Stomach (tissue), 9 donors: ENCODE data around the gene CTSC. TPM values are rescaled to one million over a fixed set of nuclear protein-coding genes. Genes with fewer than 3 reads are reported as not detected.
"Not testable (repeated sequence)": the region's sequence is repeated elsewhere in the genome, so short reads cannot be mapped to it uniquely, and the experiment has no call there.

Experiments used
- DNase-seq, 2 donors: peaks; one replicate each; pipeline versions ENCODE4 v3.0.0 to v3.0.0-alpha.2; 2013 to 2019
- H3K27ac ChIP-seq, 5 donors: fragments of 200-600 bp in 4 of 5; sonication (generic) in 4 of 5; one replicate each; pipeline ENCODE4 v1.5.1; 2013 to 2019; ENCODE audit warnings: mild to moderate bottlenecking in 1 of 5, moderate library complexity in 1 of 5
- H3K27me3 ChIP-seq, 3 donors: fragments of 200-600 bp; sonication (generic); one replicate each; pipeline ENCODE4 v1.5.1; 2017 to 2019; ENCODE audit warnings: mixed run types in 1 of 3
- H3K36me3 ChIP-seq, 4 donors: fragments of 200-600 bp; sonication (generic); 1 replicate in 3 of 4; 2 replicates in 1 of 4; pipeline ENCODE4 v1.5.1; 2016 to 2019
- H3K4me1 ChIP-seq, 4 donors: fragments of 200-600 bp; sonication (generic); one replicate each; pipeline ENCODE4 v1.5.1; 2016 to 2019
- H3K4me3 ChIP-seq, 4 donors: fragments of 200-600 bp; sonication (generic) in 3 of 4; one replicate each; pipeline ENCODE4 v1.5.1; 2016 to 2019; ENCODE audit warnings: mild to moderate bottlenecking in 1 of 4
- H3K9me3 ChIP-seq, 4 donors: fragments of 200-600 bp; sonication (generic); one replicate each; pipeline ENCODE4 v1.5.1; 2016 to 2019
- CTCF ChIP-seq, 7 experiments: fragments of 450-650 bp in 4 of 7; fragments of 200-600 bp in 3 of 7; sonication (generic) in 3 of 7; IDR thresholded peaks; one replicate each; pipeline ENCODE4 v1.5.1; 2016 to 2019; ENCODE audit warnings: antibody characterized with exemption in 7 of 7, control low read depth in 2 of 7, mild to moderate bottlenecking in 1 of 7
- EP300 ChIP-seq: sonication (generic); formaldehyde crosslinking; IDR thresholded peaks from one replicate; pipeline ENCODE4 v1.6.1; 2017; ENCODE audit warnings: antibody characterized with exemption
- POLR2A ChIP-seq, 4 donors: fragments of 450-650 bp; IDR thresholded peaks; one replicate each; pipeline ENCODE4 v1.6.1; 2016; ENCODE audit warnings: antibody characterized with exemption in 4 of 4, control low read depth in 2 of 4, mild to moderate bottlenecking in 1 of 4, moderate library complexity in 1 of 4
- POLR2AphosphoS5 ChIP-seq, 3 donors: sonication (generic); formaldehyde crosslinking; IDR thresholded peaks; one replicate each; pipeline ENCODE4 v1.6.1; 2016; ENCODE audit warnings: antibody characterized with exemption in 3 of 3
- WGBS, 5 donors: extraction: QIAGEN DNeasy Blood & Tissue Kit in 3 of 5; methylation state at CpG; one replicate each; pipeline versions ENCODE4 v1.1.5 to v1.1.7; 2013 to 2018; 5-methylcytosine and 5-hydroxymethylcytosine counted together
- intact Hi-C: fragments of 100-400 bp; cut with DNase I; formaldehyde crosslinking; loops from one replicate; pipeline ENCODE4 v1.15.1; 2023; ENCODE audit warnings: low total_unique reads
- polyA plus RNA-seq, 3 donors: library from polyadenylated mRNA; stranded (reverse); fragments of 200-250 nt; gene quantifications; one replicate each; pipeline ENCODE4 v1.2.3, GENCODE V29; 2013
- total RNA-seq, 5 donors: library from RNA; depleted of rRNA; stranded (reverse); fragments of >200 nt; gene quantifications; one replicate each; pipeline versions ENCODE4 v1.1.0 to v1.2.3, GENCODE V29; 2014 to 2016
- donor health status: healthy with polysubstance abuse.
- donor health status: Bipolar disorder and iron deficiency.
- donor health status: healthy.

Gene CTSC
- total and polyA plus RNA-seq, 8 donors, result 6.2 to 127 (median 36.3) TPM

DNA sequence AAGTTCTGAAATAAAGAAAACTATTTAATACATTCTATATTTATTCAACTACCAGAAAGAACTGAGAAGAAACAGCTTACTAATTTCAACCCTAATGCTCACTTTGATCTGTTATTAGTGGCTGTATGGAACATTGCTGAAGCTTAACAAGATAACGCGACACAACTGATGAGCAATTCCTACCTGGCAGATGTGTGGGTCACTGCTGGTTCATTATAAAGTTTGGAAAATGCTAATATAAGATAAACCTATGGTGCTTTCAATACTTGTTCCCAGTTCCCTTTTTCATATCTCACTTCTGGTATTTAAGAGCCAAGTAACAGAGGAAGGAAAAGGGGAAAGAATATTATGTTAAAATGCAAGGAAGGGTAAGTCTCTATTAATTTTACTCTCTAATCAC lies 10.5 kb downstream of the CTSC start:
- Histone ChIP-seq H3K36me3 (peaks cover 0 to 28% (median 21%) of the 10 kb centered on the region in 4 donors), H3K4me1 (peaks cover 0 to 26% (median 3%) of the 10 kb centered on the region in 4 donors), H3K27ac (no peak overlapping the region), H3K4me3 (no peak overlapping the region), H3K27me3 (no peaks in the 10 kb centered on the region), H3K9me3 (no peaks in the 10 kb centered on the region)
- TF ChIP-seq EP300 (no peak), POLR2A (IDR thresholded peaks at IDR 0.05) (no peak), POLR2AphosphoS5 (IDR thresholded peaks at IDR 0.05) (no peak), CTCF (IDR thresholded peaks at IDR 0.05) (no peak)
- intact Hi-C loops, result no loop called here
- no peak for DNase-seq
- WGBS, 5 donors, result 75 to 95% (median 82%) methylated on average over 2 of the region's 2 CpGs

- intact Hi-C loops, result no loop called here
- Histone ChIP-seq H3K4me3 (no peak overlapping the region), H3K9me3 (no peaks in the 10 kb centered on the region), H3K4me1 (peaks cover 0 to 26% (median 3%) of the 10 kb centered on the region in 4 donors), H3K36me3 (peaks cover 0 to 20% (median 13%) of the 10 kb centered on the region in 4 donors), H3K27ac (no peak overlapping the region), H3K27me3 (no peaks in the 10 kb centered on the region)
- TF ChIP-seq POLR2A (IDR thresholded peaks at IDR 0.05) (no peak), CTCF (IDR thresholded peaks at IDR 0.05) (no peak), POLR2AphosphoS5 (IDR thresholded peaks at IDR 0.05) (no peak), EP300 (no peak)
- 68 to 72% (median 71%) methylated on average over 3 of the region's 3 CpGs for WGBS, 5 donors
- DNase-seq, result no peak
These were observed 11.4 kb downstream of the CTSC start for GRCh38 chr11:88326099-88326498.

DNA sequence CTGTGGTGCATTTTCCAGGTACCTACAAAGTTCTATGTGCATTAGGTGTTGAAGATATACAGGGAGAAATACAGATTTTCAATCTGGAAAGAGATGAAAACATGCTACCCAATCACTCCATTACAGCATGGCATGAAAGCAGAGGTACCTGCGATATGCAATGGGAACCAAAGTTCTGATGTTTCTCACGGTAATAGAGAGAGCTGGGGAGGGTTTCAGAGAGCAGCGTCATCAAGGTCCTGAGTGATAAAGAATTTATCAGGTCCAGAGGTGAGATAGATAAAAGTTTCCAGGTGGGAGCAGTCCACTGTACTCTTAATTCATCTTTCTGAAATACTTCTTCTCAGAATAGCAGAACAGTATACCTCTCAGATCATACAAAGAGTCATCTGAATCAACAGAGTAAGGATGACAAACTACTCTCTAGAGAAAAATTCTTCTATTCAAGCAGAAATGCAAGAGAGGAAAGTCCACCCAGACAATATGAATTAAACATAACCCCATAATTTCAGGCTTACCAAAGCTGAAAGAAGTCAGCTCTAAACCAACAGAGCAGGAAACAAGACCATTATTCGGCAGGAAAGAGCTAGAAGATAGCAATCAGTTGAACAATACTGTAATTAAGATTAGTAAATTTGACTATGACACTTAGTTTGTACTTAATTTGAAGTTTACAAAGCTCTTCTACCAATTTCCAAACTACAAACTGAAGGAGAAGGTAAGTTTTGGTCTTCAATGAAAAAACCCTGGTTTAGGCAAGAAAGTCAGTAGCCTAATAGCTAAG lies 12.8 kb downstream of the CTSC start:
- WGBS, 5 donors, result 80 to 92% (median 82%) methylated on average over 4 of the region's 4 CpGs
- no peaks in the 10 kb centered on the region for H3K9me3 ChIP-seq
- DNase-seq, result no peak
- peaks cover 0 to 28% (median 3%) of the 10 kb centered on the region in 4 donors for H3K4me1 ChIP-seq
- no peaks in the 10 kb centered on the region for H3K27me3 ChIP-seq
- H3K27ac ChIP-seq, result no peak overlapping the region
- H3K4me3 ChIP-seq, result no peak overlapping the region
- intact Hi-C loops, result no loop called here
- TF ChIP-seq POLR2A (IDR thresholded peaks at IDR 0.05) (no peak), CTCF (IDR thresholded peaks at IDR 0.05) (no peak), EP300 (no peak), POLR2AphosphoS5 (IDR thresholded peaks at IDR 0.05) (no peak)
- H3K36me3 ChIP-seq, result peaks cover 0 to 11% (median 5%) of the 10 kb centered on the region in 4 donors

GRCh38 chr11:88322881-88323280 lies 14.7 kb downstream of the CTSC start:
- H3K9me3 ChIP-seq, H3K4me3 ChIP-seq, intact Hi-C loops, H3K27me3 ChIP-seq, H3K27ac ChIP-seq, DNase-seq: not testable (repeated sequence)
- peaks cover 0 to 11% (median 5%) of the 10 kb centered on the region in 4 donors for H3K36me3 ChIP-seq
- peaks cover 0 to 25% (median 0%) of the 10 kb centered on the region in 4 donors for H3K4me1 ChIP-seq
- 82 to 87% (median 83%) methylated on average over 8 of the region's 8 CpGs for WGBS, 5 donors

DNA sequence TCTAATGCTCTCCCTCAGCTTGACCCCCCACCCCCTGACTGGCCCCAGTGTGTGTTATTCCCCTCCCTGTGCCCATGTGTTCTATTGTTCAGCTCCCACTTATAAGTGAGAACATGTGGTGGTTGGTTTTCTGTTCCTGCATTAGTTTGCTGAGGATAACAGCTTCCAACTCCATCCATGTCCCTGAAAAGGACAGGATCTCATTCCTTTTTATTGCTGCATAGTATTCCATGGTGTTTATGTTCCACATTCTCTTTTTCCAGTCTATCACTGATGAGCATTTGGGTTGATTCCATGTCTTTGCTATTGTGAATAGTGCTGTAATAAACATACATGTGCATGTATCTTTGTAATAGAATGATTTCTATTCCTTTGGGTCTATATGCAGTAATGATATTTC lies 16.1 kb downstream of the CTSC start:
- H3K27me3 ChIP-seq, H3K4me3 ChIP-seq, DNase-seq, H3K9me3 ChIP-seq, intact Hi-C loops, H3K27ac ChIP-seq: not testable (repeated sequence)
- peaks cover 0 to 14% (median 0%) of the 10 kb centered on the region in 4 donors for H3K4me1 ChIP-seq
- H3K36me3 ChIP-seq, result peaks cover 0 to 11% (median 3%) of the 10 kb centered on the region in 4 donors
